ENCODE measurements around the gene C1orf50.

DNA sequence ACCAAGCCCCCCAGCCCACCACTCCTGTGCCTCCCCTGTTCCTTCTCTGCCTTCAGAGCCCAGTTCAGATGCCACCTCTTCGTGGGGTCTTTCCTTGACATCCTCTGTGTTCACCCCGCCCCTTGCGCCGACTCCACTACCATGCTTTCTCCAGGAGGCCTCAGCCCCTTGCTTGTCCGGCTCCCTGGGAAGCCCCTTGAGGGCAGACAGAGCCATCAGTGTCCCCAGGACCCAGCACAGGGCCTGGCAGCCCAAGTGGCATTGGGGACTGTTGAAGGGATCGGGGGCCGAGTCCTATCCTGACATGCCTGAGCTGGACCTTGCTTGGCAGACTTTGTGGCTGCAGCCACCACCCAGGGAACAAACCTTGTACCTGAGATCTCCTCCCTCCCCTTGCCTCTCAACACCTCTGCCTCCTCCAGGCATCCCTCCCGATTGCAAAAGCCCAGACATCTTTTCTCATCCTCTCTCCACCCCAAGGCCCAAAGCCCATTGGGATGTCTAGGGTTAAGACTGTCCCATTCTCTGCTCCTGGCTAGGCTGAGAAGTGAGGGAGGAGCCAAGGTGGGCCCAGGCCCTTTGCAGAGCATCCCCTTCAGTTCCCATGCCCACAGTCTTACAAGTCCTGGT is 30.4 kb upstream of the C1orf50 start:
- TF ChIP-seq, protein P1, sequence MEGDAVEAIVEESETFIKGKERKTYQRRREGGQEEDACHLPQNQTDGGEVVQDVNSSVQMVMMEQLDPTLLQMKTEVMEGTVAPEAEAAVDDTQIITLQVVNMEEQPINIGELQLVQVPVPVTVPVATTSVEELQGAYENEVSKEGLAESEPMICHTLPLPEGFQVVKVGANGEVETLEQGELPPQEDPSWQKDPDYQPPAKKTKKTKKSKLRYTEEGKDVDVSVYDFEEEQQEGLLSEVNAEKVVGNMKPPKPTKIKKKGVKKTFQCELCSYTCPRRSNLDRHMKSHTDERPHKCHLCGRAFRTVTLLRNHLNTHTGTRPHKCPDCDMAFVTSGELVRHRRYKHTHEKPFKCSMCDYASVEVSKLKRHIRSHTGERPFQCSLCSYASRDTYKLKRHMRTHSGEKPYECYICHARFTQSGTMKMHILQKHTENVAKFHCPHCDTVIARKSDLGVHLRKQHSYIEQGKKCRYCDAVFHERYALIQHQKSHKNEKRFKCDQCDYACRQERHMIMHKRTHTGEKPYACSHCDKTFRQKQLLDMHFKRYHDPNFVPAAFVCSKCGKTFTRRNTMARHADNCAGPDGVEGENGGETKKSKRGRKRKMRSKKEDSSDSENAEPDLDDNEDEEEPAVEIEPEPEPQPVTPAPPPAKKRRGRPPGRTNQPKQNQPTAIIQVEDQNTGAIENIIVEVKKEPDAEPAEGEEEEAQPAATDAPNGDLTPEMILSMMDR (IDR thresholded peaks at IDR 0.05): no peak
- TF ChIP-seq POLR2A (IDR thresholded peaks at IDR 0.05): no peak

Measured in upper lobe of left lung (tissue), 4 donors.